ENCODE data around the gene CAMK2D.

Gene CAMK2D

GRCh38 chr4:113636438-113636818 is 125.1 kb downstream of the CAMK2D start:
- no peak for DNase-seq

DNA sequence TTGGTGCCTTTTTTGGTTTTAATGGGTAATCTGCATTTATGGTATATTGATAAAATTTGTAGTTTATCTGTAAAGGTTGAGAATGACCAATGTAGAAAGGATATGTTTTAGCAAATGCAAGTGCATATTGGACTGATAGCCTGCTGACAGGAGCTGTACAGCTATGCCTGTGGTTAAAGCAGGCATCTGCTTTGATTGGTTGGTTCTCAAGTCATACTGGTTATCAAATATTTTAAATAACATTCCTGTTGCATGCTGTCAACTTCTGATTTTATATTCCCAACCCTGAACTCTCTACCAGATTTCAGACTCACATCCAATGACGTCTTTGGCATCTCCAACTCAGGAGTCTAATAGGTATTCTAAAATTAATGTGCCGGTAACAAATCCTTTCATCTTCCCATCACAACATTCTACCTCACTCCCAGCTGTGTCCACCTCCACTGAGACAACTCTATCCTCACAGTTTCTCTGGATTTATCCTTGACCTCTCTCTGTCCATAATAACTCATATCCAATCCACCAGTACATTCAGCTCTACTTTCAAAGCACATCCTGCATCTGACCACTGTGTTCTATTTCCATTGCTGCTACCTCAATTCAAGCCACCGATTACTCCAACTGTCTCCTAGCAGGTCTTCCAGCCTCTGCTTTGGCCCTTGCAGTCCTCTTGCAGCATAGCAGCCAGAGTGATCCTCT is 125.7 kb downstream of the CAMK2D start:
- no peak for DNase-seq

DNA sequence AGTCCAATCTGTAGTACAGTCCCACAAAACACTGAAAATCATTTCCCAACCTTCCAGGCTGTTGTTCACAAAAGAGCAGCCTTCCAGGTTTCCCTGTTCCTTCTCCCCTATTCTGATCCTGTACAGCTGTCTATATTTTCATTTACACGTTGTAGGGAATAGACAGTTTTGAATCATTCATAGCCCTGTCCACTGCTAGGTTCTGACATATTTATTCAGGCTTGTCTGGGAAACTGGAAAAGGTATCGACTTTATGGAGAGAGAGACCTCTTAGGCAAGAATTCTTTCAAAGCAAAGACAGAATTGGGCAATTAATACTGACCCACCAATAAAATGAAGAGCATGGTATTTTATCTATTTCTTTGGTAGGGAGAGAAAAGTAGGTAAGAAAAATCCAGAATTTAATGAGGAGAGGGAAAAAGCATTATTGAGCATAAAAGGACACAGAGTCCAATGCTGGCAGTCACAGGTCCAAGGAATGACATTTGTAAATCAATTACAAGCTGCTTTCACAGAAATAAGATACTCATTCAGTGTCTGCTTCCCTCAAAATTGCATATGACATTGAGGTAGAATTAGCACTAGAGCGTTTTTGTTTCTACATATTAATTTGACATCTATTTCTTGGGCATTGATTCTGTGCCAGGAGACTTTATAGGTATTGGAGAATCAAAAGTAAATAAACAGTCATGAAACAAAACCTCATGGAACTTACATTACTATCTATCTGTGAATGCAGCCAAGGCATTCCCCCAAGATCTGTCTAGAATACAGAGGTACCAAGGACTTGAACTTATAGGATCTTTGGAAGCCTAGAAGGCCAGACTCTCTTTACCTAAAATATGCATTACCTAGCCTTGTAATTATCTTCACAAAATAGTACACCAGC is 127.2 kb downstream of the CAMK2D start:
- no peak for DNase-seq

GRCh38 chr4:113633467-113633866 is 128.1 kb downstream of the CAMK2D start:
- DNase-seq = no peak

DNA sequence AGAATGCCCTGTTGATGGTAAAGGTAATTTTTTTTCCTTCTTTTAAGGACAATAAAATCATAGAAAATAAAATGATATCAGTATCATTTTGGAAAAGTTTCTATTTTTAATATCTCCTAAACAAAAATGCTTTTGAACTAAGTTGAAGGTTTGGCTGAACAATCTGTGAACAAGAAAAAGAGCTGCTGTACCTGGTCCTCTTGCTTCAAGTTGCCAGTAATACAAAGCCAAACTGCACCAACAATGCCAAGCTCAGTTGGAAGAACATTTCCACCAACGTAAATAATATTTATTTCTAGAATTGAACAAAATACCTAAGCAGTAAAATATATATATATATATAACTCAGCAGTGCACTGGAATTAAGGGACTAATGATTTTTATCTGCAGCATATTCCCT is 132.8 kb downstream of the CAMK2D start:
- DNase-seq = no peak

GRCh38 chr4:113627321-113627720 is 134.2 kb downstream of the CAMK2D start:
- no peak for DNase-seq

DNA sequence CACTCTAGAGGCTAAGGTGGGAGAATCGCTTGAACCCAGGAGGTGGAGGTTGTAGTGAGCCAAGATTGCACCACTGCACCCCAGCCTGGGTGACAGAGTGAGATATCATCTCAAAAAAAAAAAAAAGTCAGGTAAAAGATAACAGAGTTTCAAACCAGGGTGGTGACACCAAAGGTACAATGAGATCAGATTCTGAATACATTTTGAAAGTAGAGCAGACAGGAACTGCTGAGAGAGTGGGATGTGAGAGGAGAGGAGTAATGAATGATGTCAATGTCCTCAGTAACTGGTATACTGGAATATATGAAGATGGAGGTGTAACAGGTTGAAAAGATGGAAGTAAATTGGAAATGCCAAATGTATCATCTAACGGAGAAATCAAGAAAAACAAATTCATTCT is 135.6 kb downstream of the CAMK2D start:
- DNase-seq = no peak

- DNase-seq = no peak
Observed at GRCh38 chr4:113623274-113623894, 138.2 kb downstream of the CAMK2D start.

GRCh38 chr4:113621633-113622032 is 139.9 kb downstream of the CAMK2D start:
- DNase-seq = no peak

- no peak for DNase-seq
Observed at GRCh38 chr4:113620032-113620431, 141.5 kb downstream of the CAMK2D start.

DNA sequence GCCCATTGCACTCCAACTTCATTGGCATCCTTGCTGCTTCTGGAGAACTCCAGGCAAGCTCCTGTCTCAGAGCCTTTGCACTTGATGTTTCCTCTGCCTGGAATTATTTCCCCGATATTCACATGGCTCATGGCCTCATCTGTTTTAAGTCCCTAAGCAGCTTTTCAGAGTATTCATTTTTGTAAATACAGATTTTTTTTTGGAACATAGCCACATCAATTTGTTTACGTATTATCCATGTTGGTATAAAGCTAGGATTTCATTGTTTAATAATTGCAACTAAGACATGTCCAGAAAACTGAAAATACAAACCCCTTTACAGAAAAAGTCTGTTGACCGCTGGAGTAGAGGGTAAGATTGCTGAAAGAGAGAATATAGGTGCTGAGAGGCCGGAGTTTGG is 142.0 kb downstream of the CAMK2D start:
- no peak for DNase-seq

GRCh38 chr4:113618205-113618604 is 143.3 kb downstream of the CAMK2D start:
- DNase-seq = no peak

- DNase-seq = no peak
Observed at GRCh38 chr4:113617195-113617594, 144.3 kb downstream of the CAMK2D start.

- no peak for DNase-seq
Observed at GRCh38 chr4:113616443-113616842, 145.1 kb downstream of the CAMK2D start.

DNA sequence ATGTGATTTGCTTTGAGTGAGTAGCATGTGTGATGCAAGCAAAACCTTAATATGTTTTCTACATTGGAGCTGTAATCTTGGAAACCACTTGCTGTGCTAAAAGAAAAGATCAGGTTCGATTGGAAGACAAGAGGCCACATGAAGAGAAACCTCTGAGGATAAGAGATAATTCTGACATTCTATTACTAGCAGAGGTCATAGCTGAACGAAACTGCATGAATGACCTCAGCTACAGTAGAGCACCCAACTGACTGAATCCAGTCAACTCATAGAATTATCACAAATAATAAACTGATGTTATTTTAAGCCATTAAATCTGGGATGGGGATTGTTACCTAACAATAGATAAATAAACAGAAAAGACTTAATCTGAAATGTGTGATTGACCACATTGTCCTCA is 147.1 kb downstream of the CAMK2D start:
- DNase-seq = no peak

- DNase-seq = no peak
Observed at GRCh38 chr4:113613503-113613902, 148.0 kb downstream of the CAMK2D start.

GRCh38 chr4:113610537-113610936 is 151.0 kb downstream of the CAMK2D start:
- DNase-seq = no peak

DNA sequence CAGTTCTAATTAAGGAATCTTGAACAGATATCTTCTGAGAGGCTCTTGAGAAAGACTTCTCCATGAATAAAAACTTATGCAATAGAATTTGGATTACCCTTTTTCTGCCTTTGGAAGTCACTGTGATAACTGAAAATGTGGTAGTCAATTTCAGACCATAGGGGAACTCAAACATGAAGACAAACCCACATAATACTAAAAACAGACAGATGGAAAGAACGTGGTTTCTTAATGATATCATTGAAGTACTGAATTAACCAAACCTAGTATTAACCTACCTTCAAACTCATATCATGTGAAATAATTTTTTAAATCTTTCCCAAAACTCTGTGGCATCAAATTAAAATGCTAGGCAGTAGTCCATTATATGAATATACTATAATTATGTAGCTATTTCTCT is 153.5 kb downstream of the CAMK2D start:
- DNase-seq = no peak

DNA sequence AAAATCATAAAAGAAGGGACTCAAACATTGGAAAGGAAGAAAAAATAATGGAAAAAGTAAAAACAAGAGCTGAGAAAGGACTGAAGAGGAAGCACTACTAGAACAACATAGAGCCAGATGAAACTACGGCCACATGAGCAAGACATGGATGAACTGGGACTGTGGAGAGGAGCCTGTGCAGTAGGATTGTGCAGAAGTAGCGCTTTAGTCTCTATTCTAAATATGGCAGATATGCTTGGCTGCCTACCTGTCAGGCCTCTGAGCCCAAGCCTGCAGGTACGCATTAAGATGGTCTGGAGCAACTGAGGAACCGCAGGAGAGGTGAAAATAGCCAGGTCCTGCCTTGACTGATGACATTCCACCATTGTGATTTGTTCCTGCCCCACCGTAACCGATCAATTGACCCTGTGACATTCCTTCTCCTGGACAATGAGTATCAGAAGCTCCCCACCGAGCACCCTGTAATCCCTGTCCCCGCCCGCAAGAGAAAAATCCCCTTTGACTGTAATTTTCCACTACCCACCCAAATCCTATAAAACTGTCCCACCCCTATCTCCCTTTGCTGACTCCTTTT is 154.3 kb downstream of the CAMK2D start:
- DNase-seq = no peak

DNA sequence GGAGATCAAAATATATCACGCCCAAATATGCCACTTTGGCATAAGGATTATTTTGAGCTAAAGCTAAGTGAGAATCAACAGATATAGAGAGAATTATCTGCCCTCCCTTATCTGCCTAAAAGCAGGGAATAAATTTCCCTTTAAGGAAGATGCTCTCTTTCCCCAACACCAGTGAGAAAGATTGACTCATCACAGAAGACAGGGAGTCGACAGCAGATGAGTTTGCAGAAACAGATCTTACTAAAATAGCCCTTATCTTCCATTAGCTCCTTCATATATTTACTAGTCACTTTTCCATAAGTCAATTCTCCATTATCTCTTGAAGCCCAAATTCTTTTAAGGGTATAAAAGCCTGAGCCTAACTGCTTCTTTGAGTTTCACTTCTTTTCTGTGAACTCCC is 156.6 kb downstream of the CAMK2D start:
- no peak for DNase-seq

DNA sequence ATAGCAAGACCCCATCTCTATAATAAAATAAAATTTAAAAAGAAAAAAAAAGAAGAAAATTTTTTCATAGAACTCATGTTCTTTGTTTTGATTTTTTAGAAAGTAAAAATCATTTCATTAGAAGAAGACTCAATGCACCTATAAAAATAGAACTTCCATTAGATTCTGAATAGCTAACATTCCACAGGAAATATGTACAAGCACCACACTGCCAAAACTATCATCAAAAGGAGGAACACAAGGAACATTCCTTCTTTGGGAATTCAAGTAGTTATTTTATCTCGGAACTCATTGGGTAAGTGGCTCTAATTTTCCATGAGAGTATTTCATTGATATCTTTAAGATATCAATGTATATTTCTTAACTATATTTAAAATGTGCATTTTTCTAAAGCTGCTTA is 157.6 kb downstream of the CAMK2D start:
- no peak for DNase-seq

GRCh38 chr4:113602646-113603228 is 158.8 kb downstream of the CAMK2D start:
- no peak for DNase-seq

DNA sequence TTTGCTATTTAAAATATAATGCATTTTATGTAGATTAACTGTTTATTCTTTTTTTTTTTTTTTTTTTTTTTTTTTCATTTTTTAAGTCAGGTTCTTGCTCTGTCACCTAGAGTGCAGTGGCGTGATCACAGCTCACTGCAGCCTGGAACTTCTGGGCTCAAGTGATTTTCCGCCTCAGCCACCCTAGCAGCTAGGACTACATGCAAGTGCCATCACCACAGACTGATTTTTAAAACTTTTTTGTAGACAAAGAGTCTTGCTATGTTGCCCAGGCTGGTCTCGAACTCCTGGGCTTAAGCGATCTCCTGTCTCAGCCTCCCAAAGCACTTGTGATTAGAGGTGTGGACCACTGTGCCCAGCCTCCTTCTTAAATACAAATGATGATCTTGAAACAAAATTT is 159.9 kb downstream of the CAMK2D start:
- DNase-seq = no peak
